SIG-M5 (cell line): ENCODE measurements around the gene HTR3E.

Source experiments
- DNase-seq: peaks from one replicate; lab custom pipeline; 2025; lab: John Stamatoyannopoulos, UW

HTR3E gene

GRCh38 chr3:184155644-184156521, 59.0 kb downstream of the HTR3E start:
- DNase-seq = no peak

- no peak for DNase-seq
Measured at GRCh38 chr3:184156522-184156955, 59.7 kb downstream of the HTR3E start.
